B cell (primary cell): ENCODE results near the gene POLG2. TPM values are rescaled to one million over a fixed set of nuclear protein-coding genes. Genes with fewer than 3 reads are reported as not detected.

Source experiments
- ATAC-seq: fragments of 200-7000 bp; cut with Tn5 transposase; one replicate; pipeline ENCODE4 v1.10.0; 2021; ENCODE audit warnings: low read depth, mild to moderate bottlenecking, moderate number of reproducible peaks, moderate library complexity
- CTCF ChIA-PET: fragments of 350-600 bp; sonication (Branson Sonifier 250); formaldehyde crosslinking; loops from one replicate; lab custom pipeline; 2021; ENCODE audit warnings: antibody characterized with exemption, inconsistent platforms; lab: Charles Lee
- POLR2A ChIA-PET: fragments of 350-600 bp; sonication (Branson Sonifier 250); formaldehyde crosslinking; loops from one replicate; lab custom pipeline; 2021; ENCODE audit warnings: antibody characterized with exemption; lab: Charles Lee
- DNase-seq: peaks from one replicate; pipeline ENCODE4 v3.0.0; 2013
- H2AFZ ChIP-seq: 2 replicates; pipeline ENCODE4 v1.6.1; 2012; ENCODE audit warnings: mild to moderate bottlenecking, low read depth, low read length; ENCODE audit not compliant: insufficient read depth, poor library complexity, severe bottlenecking
- H3K27ac ChIP-seq, 2 donors: 1 replicate in 1 of 2; 2 replicates in 1 of 2; pipeline ENCODE4 v1.5.1; 2012 to 2013; ENCODE audit warnings: low read length in 2 of 2, mild to moderate bottlenecking in 2 of 2, moderate library complexity in 1 of 2
- H3K27me3 ChIP-seq, 4 experiments: fragments of 200-600 bp in 1 of 4; sonication (generic) in 1 of 4; replicated peaks in 1 of 4; 1 replicate in 2 of 4; 2 replicates in 2 of 4; pipeline versions ENCODE4 v1.6.1 to v1.7.0; 2013 to 2016; ENCODE audit warnings: low read length in 3 of 4, mild to moderate bottlenecking in 2 of 4, mixed read lengths in 1 of 4, moderate library complexity in 1 of 4; ENCODE audit not compliant: insufficient read depth in 4 of 4, control insufficient read depth in 3 of 4; ENCODE audit errors: control extremely low read depth in 1 of 4
- H3K36me3 ChIP-seq, 2 experiments: replicated peaks in 1 of 2; 1 replicate in 1 of 2; 2 replicates in 1 of 2; pipeline versions ENCODE4 v1.6.1 to v1.7.1; 2013; ENCODE audit warnings: low read length in 1 of 2; ENCODE audit not compliant: insufficient read depth in 2 of 2, control insufficient read depth in 1 of 2; ENCODE audit errors: control extremely low read depth in 1 of 2, extremely low read depth in 1 of 2
- H3K4me1 ChIP-seq, 2 donors: fragments of 200-600 bp in 1 of 2; sonication (generic) in 1 of 2; 1 replicate in 1 of 2; 2 replicates in 1 of 2; pipeline versions ENCODE4 v1.5.1 to v1.6.1; 2013 to 2017; ENCODE audit warnings: low read length in 2 of 2; ENCODE audit not compliant: control insufficient read depth in 2 of 2, insufficient read depth in 2 of 2
- H3K4me2 ChIP-seq: replicated peaks from 2 replicates; pipeline ENCODE3; 2012; ENCODE audit warnings: mild to moderate bottlenecking, low read depth, low read length; ENCODE audit not compliant: poor library complexity, severe bottlenecking
- H3K4me3 ChIP-seq, 5 experiments: fragments of 200-600 bp in 1 of 5; sonication (generic) in 1 of 5; 1 replicate in 3 of 5; 2 replicates in 2 of 5; pipeline versions ENCODE4 v1.5.1 to v1.7.0; 2011 to 2016; ENCODE audit warnings: low read length in 4 of 5, mild to moderate bottlenecking in 4 of 5, low read depth in 2 of 5, control low read depth in 1 of 5, moderate library complexity in 1 of 5; ENCODE audit not compliant: insufficient read depth in 1 of 5; ENCODE audit errors: control extremely low read depth in 1 of 5, extremely low read depth in 1 of 5
- H3K79me2 ChIP-seq: fragments of 200-600 bp; sonication (generic); one replicate; pipeline ENCODE4 v1.6.0; 2016; ENCODE audit warnings: low read length; ENCODE audit not compliant: control insufficient read depth, insufficient read depth
- H3K9ac ChIP-seq: fragments of 200-600 bp; sonication (generic); 2 replicates; pipeline ENCODE4 v1.6.1; 2017; ENCODE audit warnings: mild to moderate bottlenecking, low read length, moderate library complexity
- H3K9me3 ChIP-seq, 3 donors: one replicate each; pipeline versions ENCODE4 v1.6.1 to v1.7.1; 2013; ENCODE audit warnings: low read length in 2 of 3; ENCODE audit not compliant: control insufficient read depth in 2 of 3, insufficient read depth in 1 of 3; ENCODE audit errors: control extremely low read depth in 1 of 3
- H4K20me1 ChIP-seq: 2 replicates; pipeline ENCODE4 v1.6.0; 2012; ENCODE audit warnings: mild to moderate bottlenecking, low read length; ENCODE audit not compliant: insufficient read depth, control insufficient read depth, poor library complexity, severe bottlenecking
- H3K27ac Mint-ChIP-seq: one replicate; pipeline ENCODE4 v1.8.0; 2021; ENCODE audit warnings: mixed read lengths
- H3K27me3 Mint-ChIP-seq: one replicate; pipeline ENCODE4 v1.8.0; 2021; ENCODE audit warnings: mixed read lengths
- H3K4me1 Mint-ChIP-seq: one replicate; pipeline ENCODE4 v1.8.0; 2021; ENCODE audit warnings: mixed read lengths
- H3K4me3 Mint-ChIP-seq: one replicate; pipeline ENCODE4 v1.8.0; 2021; ENCODE audit warnings: mixed read lengths
- H3K9me3 Mint-ChIP-seq: one replicate; pipeline ENCODE4 v1.8.0; 2022; ENCODE audit warnings: mixed read lengths; ENCODE audit not compliant: insufficient read depth
- CTCF ChIP-seq: fragments of 200-600 bp; IDR thresholded peaks from one replicate; pipeline ENCODE4 v1.8.0; 2022; ENCODE audit warnings: antibody characterized with exemption, mild to moderate bottlenecking
- EZH2 ChIP-seq: IDR thresholded peaks from 2 replicates; pipeline ENCODE4 v1.6.1; 2012; ENCODE audit warnings: borderline replicate concordance, low read depth, mild to moderate bottlenecking, moderate library complexity, low read length; ENCODE audit not compliant: insufficient read depth, poor library complexity, severe bottlenecking
- WGBS: methylation state at CpG from one replicate; pipeline ENCODE4 v1.1.5; 2013; ENCODE audit warnings: missing lambda C conversion rate; ENCODE audit not compliant: insufficient coverage; 5-methylcytosine and 5-hydroxymethylcytosine counted together
- intact Hi-C: fragments of 100-400 bp; cut with micrococcal nuclease; formaldehyde crosslinking; loops from one replicate; pipeline ENCODE4 v1.10.0; 2022
- polyA plus RNA-seq: library from polyadenylated mRNA; depleted of rRNA; stranded (reverse); fragments of >200 nt; gene quantifications from 2 replicates; pipeline ENCODE4 v1.2.3, GENCODE V29; 2012
- total RNA-seq, 2 donors: library from RNA; stranded (reverse); fragments of 120-200 nt in 1 of 2; gene quantifications; 1 replicate in 1 of 2; 2 replicates in 1 of 2; pipeline versions ENCODE4 v1.2.3 to v1.2.4, GENCODE V29; 2013 to 2022

Gene POLG2
- total and polyA plus RNA-seq, 2 donors (not counting 1 experiment from before 2014, with no cell fraction given): 26.9 to 74.5 TPM

GRCh38 chr17:64535357-64535756, 38.5 kb upstream of the POLG2 start:
- Histone ChIP-seq H2AFZ (no peak overlapping the region), H3K4me3 (no peak overlapping the region), H3K79me2 (no peaks in the 10 kb centered on the region), H3K27me3 (no peaks in the 10 kb centered on the region), H3K9ac (no peak overlapping the region), H3K4me2 (no peak overlapping the region), H3K36me3 (peaks cover 9 to 91% of the 10 kb centered on the region in 2 experiments), H3K9me3 (no peaks in the 10 kb centered on the region), H4K20me1 (no peaks in the 10 kb centered on the region), H3K27ac (no peak overlapping the region), H3K4me1 (no peaks in the 10 kb centered on the region)
- ChIA-PET POLR2A (no interaction called here), CTCF (interaction anchor here (1.1 to 3.3 kb wide), 2 partner anchors 115 to 218 kb away, joined by 3 to 15 read pairs; no protein-coding TSS in a partner anchor)
- 90% methylated on average over 2 of the region's 6 CpGs for WGBS
- no peaks in the 10 kb centered on the region for H3K9me3 Mint-ChIP-seq
- no peak overlapping the region for H3K27ac Mint-ChIP-seq
- H3K4me3 Mint-ChIP-seq: no peak overlapping the region
- H3K27me3 Mint-ChIP-seq: no peaks in the 10 kb centered on the region
- ATAC-seq: no peak
- intact Hi-C loops: no loop called here
- no peak for DNase-seq
- TF ChIP-seq CTCF (no peak), EZH2 (no peak)
- no peaks in the 10 kb centered on the region for H3K4me1 Mint-ChIP-seq

- no peak overlapping the region for H3K4me2 ChIP-seq
- H3K4me3 ChIP-seq: no peak overlapping the region
- Mint-ChIP-seq H3K27ac (peak overlapping the region; percentile 24), H3K4me3 (no peak overlapping the region), H3K4me1 (no peaks in the 10 kb centered on the region), H3K9me3 (no peaks in the 10 kb centered on the region), H3K27me3 (no peaks in the 10 kb centered on the region)
- no peak overlapping the region for H3K9ac ChIP-seq
- peaks cover 8 to 94% of the 10 kb centered on the region in 2 experiments for H3K36me3 ChIP-seq
- ChIA-PET CTCF (interaction anchor here (0.6 to 3.3 kb wide), 9 partner anchors 9 to 254 kb away, joined by 3 to 15 read pairs (median 4); partner anchors contain the start of genes CEP95 and DDX5), POLR2A (interaction anchor here (0.6 kb wide), 1 partner anchor 606 kb away, joined by 4 read pairs; no protein-coding TSS in a partner anchor)
- no peak overlapping the region for H2AFZ ChIP-seq
- no peaks in the 10 kb centered on the region for H3K4me1 ChIP-seq
- ATAC-seq (no peak), DNase-seq (no peak)
- H3K27me3 ChIP-seq: no peaks in the 10 kb centered on the region
- no peaks in the 10 kb centered on the region for H3K9me3 ChIP-seq
- H3K79me2 ChIP-seq: no peaks in the 10 kb centered on the region
- no peak overlapping the region for H3K27ac ChIP-seq
- no CpG with 5 or more reads among the region's 3 CpGs for WGBS
- intact Hi-C loops: no loop called here
- TF ChIP-seq EZH2 (no peak), CTCF (no peak)
- H4K20me1 ChIP-seq: no peaks in the 10 kb centered on the region
These were observed 37.3 kb upstream of the POLG2 start for GRCh38 chr17:64534187-64534586.
